Tibial artery (tissue), 4 donors: ENCODE measurements around the gene ZBTB16.

Source experiments
- DNase-seq, 2 donors: peaks; one replicate each; pipeline ENCODE4 v3.0.0-alpha.2; 2019
- H3K27ac ChIP-seq, 2 donors: fragments of 200-600 bp; sonication (generic) in 1 of 2; 1 replicate in 1 of 2; 2 replicates in 1 of 2; pipeline ENCODE4 v1.5.1; 2018 to 2019; ENCODE audit warnings: mild to moderate bottlenecking in 1 of 2
- H3K27me3 ChIP-seq, 2 donors: fragments of 200-600 bp; sonication (generic) in 1 of 2; one replicate each; pipeline versions ENCODE4 v1.5.1 to v1.6.0; 2016 to 2019
- H3K36me3 ChIP-seq, 3 donors: fragments of 200-600 bp; sonication (generic) in 2 of 3; one replicate each; pipeline ENCODE4 v1.5.1; 2016 to 2019; ENCODE audit warnings: mild to moderate bottlenecking in 2 of 3
- H3K4me1 ChIP-seq, 4 donors: fragments of 200-600 bp; sonication (generic) in 2 of 4; 1 replicate in 3 of 4; 2 replicates in 1 of 4; pipeline ENCODE4 v1.5.1; 2016 to 2019
- H3K4me3 ChIP-seq, 2 donors: fragments of 200-600 bp; sonication (generic) in 1 of 2; 1 replicate in 1 of 2; 2 replicates in 1 of 2; pipeline ENCODE4 v1.5.1; 2018 to 2019; ENCODE audit warnings: mild to moderate bottlenecking in 2 of 2
- H3K9me3 ChIP-seq, 3 donors: fragments of 200-600 bp; sonication (generic) in 1 of 3; one replicate each; pipeline ENCODE4 v1.5.1; 2016 to 2019
- CTCF ChIP-seq, 2 experiments: fragments of 200-600 bp in 1 of 2; fragments of 450-650 bp in 1 of 2; IDR thresholded peaks; one replicate each; pipeline ENCODE4 v1.5.1; 2017 to 2019; ENCODE audit warnings: antibody characterized with exemption in 2 of 2, mild to moderate bottlenecking in 1 of 2, moderate library complexity in 1 of 2
- intact Hi-C: fragments of 100-400 bp; cut with DNase I; formaldehyde crosslinking; loops from one replicate; pipeline ENCODE4 v1.15.0; 2023; ENCODE audit warnings: low total_unique reads

Gene ZBTB16

DNA sequence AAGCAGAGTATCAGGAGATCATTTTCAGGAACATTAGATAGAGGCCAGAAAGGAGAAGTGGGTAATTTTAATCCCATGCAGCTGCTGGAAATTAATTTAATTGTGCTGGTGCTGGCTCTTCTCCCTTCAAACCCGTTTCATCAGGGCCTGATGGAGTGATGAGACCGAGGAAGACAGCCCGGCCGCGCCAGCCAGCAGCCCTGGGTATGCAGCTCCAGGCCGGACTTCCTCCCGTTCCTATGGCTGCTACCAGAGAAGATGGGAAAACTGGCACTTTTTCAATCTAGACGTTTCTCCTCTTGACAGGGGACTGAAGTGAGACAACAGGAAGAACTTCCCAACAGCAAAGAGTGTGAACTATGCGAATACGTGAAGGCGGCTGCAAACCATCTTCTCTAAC lies 24.6 kb upstream of the ZBTB16 start:
- Histone ChIP-seq H3K27ac (no peak overlapping the region), H3K9me3 (no peaks in the 10 kb centered on the region), H3K27me3 (no peaks in the 10 kb centered on the region), H3K4me1 (peaks cover 0 to 53% (median 18%) of the 10 kb centered on the region in 4 donors), H3K4me3 (no peak overlapping the region), H3K36me3 (no peaks in the 10 kb centered on the region)
- TF ChIP-seq CTCF (IDR thresholded peaks at IDR 0.05), result no peak
- intact Hi-C loops, result loop anchor here (5.0 kb wide), 1 partner anchor 227 kb away; no protein-coding TSS in a partner anchor
- no peak for DNase-seq

- peak overlapping the region; percentile 81 to 87 for H3K27ac ChIP-seq
- TF ChIP-seq CTCF (IDR thresholded peaks at IDR 0.05), result peak; percentile 84 to 85
- intact Hi-C loops, result loop anchor here (5.0 kb wide), 1 partner anchor 226 kb away; no protein-coding TSS in a partner anchor
- peak overlapping the region; percentile 50 to 54 for H3K4me3 ChIP-seq
- H3K4me1 ChIP-seq, result peaks cover 0 to 56% (median 29%) of the 10 kb centered on the region in 4 donors
- DNase-seq, result peak; percentile 81 to 91
- no peaks in the 10 kb centered on the region for H3K36me3 ChIP-seq
- H3K27me3 ChIP-seq, result no peaks in the 10 kb centered on the region
- H3K9me3 ChIP-seq, result no peaks in the 10 kb centered on the region
These were observed 23.2 kb upstream of the ZBTB16 start for GRCh38 chr11:114036147-114036811.

- Histone ChIP-seq H3K4me3 (peak overlapping the region in 1 of 2 donors; percentile 54), H3K4me1 (peaks cover 0 to 56% (median 30%) of the 10 kb centered on the region in 4 donors), H3K27ac (peak overlapping the region; percentile 81 to 87), H3K27me3 (no peaks in the 10 kb centered on the region), H3K36me3 (no peaks in the 10 kb centered on the region), H3K9me3 (no peaks in the 10 kb centered on the region)
- intact Hi-C loops, result loop anchor here (5.0 kb wide), 1 partner anchor 225 kb away; no protein-coding TSS in a partner anchor
- no peak for DNase-seq
- no peak for TF ChIP-seq CTCF (IDR thresholded peaks at IDR 0.05)
These were observed 22.6 kb upstream of the ZBTB16 start for GRCh38 chr11:114036958-114037357.

GRCh38 chr11:114039551-114039950 lies 20.0 kb upstream of the ZBTB16 start:
- peaks cover 0 to 59% (median 37%) of the 10 kb centered on the region in 4 donors for H3K4me1 ChIP-seq
- no peak overlapping the region for H3K4me3 ChIP-seq
- H3K36me3 ChIP-seq, result no peaks in the 10 kb centered on the region
- no peaks in the 10 kb centered on the region for H3K27me3 ChIP-seq
- H3K27ac ChIP-seq, result peak overlapping the region in 1 of 2 donors; percentile 68
- TF ChIP-seq CTCF (IDR thresholded peaks at IDR 0.05), result no peak
- intact Hi-C loops, result loop anchor here (5.0 kb wide), 1 partner anchor 223 kb away; no protein-coding TSS in a partner anchor
- no peak for DNase-seq
- no peaks in the 10 kb centered on the region for H3K9me3 ChIP-seq

GRCh38 chr11:114040706-114041211 lies 18.8 kb upstream of the ZBTB16 start:
- H3K9me3 ChIP-seq, result no peaks in the 10 kb centered on the region
- H3K27ac ChIP-seq, result peak overlapping the region; percentile 56 to 68
- H3K27me3 ChIP-seq, result no peaks in the 10 kb centered on the region
- intact Hi-C loops, result no loop called here
- H3K4me3 ChIP-seq, result no peak overlapping the region
- no peaks in the 10 kb centered on the region for H3K36me3 ChIP-seq
- peaks cover 0 to 56% (median 33%) of the 10 kb centered on the region in 4 donors for H3K4me1 ChIP-seq
- no peak for TF ChIP-seq CTCF (IDR thresholded peaks at IDR 0.05)
- DNase-seq, result no peak
